HG03460 (cell line): Measurements from ENCODE around the gene NGDN.
"Not testable (repeated sequence)": the region's sequence is repeated elsewhere in the genome, so short reads cannot be mapped to it uniquely, and the experiment has no call there.

ENCODE experiments used
- ATAC-seq: cut with Tn5 transposase; IDR thresholded peaks from one replicate; pipeline ENCODE4 v1.9.1; 2021; ENCODE audit not compliant: unreplicated experiment

The NGDN gene

DNA sequence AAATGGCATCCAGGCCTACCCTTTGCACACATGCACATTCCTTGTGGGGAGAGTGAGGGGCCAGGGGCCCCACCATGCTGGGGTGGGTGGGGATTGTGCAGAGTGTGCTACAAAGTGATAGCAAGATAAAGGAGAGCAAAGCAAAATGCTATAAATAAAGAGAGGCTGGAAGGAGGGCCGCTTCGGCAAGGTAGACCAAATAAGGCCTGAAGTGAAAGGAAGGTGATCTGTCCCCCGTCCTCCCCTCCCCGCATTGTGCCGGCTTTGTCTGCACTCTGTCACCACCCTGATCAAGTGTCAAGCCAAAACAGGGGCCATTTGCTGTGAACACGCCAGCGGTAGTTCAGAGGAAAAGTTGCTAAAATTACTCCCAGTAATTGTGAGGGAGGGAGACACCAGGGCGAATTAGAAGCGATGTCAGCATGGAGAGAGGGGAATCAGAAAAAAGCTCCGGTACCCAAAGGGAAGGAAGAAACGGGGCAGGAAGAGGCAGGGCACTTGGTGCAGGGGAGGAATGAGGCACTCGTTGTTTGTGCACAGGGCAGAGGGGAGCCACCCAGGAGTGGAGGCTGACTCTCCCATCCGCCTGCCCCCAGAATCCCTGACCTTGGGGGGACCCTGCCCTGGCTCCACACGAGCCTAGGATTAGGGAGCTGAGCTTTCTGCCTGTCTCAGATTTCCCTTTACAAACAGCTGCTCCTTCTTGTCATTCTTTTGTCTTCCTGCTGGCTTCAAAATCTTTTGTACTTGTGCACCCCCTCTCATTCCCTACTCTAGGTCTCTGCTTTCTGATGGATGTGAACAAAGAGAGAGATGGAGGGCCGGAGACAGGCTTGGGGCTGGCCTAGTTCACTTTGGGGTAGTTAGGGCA is 31.2 kb upstream of the NGDN start:
- no peak for ATAC-seq

DNA sequence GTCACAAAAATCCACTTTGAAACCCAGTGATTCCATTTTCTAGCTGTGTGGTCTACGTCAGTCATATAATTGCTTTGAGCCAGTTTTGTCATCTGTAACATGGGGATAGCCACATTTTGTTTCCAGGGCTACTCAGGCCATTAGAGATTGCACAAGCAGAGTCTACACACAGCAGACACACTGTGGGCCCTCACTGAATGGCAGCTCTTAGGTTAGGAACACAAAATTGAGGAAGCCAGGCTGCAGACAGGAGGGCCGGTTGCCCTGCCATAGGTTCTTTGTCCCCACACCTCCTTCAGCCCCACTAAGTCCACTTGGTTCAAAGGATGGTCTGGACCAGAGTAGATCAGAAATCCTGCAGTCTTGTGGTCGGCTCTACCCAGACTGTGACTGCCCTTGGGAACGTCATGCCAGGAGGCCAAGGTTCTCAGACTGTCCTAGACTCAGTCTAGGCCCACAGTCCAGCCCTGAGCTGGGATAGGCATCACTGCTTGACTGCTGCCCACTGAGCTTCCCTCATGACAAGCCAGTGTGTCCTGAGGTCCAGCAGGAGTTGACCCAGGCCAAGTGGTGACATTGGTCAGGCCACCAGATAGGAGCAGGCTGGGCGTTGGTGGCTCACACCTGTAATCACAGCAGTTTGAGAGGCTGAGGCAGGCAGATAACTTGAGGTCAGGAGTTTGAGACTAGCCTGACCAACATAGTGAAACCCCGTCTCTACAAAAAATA is 30.2 kb upstream of the NGDN start:
- no peak for ATAC-seq

DNA sequence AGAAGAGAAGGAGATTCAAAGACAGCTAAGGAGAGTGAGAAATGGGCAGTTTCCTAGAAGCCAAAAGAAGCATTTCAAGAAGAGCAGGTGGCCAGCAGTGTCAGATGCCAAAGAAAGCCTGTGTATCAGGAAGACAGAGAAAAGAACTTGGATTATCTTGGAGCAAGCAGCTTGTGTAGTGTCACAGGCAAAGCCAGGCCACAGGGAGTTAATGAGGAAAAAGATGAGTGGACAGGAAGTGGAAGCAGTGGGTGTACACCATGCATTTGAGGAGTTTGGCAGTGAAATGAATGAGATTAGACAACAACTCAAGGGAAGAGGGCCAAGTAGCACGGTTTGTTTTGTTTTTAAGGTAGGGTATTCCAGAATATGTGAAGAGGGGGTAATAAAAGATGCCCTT is 28.4 kb upstream of the NGDN start:
- no peak for ATAC-seq

DNA sequence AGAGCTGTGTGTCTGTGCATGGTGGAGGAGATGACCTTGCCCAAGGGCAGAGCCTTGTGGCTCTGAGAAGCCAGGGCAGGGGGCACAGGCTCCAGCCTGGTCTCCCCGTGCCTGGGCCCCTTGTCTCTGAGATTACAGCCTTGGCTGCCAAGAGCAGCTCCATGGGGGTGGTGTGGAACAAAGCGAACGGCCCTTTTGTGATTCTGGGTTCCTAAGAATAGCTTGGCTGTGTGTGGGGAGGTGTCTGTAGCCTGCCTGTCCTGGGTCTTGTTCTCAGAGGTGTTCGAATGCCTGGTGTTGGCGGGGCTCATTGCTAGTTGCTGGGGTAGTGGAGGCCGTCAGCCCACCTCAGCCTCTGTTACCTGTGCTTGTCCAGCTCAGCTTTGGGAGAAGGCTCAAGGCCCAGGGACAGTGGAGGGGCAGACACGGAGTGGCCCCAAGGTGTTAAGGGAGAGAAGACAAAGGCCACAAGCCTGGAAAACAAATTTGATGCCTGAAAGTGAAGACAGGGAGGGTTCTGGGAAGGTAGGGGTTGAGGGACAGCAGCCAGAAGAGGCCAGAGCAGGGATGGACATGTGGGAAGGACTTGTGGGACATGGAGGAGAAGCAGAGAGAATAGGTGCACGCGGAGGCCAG is 26.7 kb upstream of the NGDN start:
- no peak for ATAC-seq

DNA sequence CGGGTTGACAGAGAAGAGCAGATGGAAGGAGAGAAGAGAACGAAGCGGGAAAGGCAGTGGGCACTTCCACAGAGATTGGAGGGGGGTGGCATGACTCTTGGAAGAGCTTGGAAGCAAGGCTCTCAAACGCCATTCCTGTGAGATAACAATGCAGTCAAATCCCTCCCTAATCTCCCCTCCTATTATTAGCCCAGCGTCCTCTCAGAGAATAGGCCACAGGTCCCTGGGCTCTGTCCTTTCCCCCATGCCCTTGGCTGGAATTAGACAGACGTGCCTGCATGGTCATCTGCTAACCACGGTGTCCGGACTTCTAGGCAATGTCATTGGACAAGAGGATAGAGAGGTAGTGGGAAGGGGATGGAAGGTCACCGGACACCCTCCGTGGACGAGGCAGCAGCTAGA is 26.1 kb upstream of the NGDN start:
- no peak for ATAC-seq

DNA sequence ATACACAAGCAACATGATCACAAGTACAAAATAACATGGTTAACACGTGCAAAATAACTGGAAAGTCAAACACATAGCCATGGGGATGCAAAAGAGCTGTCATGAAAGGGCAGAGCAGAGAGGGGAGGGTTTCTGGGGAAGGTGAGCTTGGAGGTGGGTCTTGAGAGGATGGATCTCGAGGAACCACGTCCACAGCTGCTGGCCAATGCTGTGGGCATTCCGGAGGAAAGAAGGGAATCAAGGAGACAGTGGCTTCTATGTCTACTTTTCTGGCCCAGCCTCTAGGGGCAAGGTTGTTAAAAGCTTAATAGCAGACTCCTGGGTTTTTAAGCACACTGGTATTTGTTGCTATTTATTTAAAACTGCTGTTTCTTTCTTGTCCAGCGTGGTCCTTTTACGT is 25.6 kb upstream of the NGDN start:
- ATAC-seq, result no peak

DNA sequence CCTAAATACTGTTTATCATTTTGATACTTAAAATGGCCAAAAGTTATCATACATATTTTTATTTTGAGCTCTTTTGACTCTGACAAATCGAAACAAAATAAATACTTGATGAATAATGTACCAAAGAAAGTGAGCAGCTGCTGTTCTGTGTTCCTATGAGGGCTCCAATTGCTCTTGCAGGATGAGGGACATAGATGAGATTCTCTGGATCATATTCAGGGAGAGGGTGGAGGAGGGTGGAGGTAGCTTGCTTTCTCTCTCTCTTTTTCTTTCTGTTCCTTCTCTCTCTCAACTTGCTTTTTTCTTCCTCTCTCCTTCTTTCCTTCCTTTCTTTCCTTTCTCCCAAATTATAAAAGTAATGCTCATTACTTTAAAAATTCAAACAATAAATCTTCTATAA is 25.2 kb upstream of the NGDN start:
- ATAC-seq, result no peak

DNA sequence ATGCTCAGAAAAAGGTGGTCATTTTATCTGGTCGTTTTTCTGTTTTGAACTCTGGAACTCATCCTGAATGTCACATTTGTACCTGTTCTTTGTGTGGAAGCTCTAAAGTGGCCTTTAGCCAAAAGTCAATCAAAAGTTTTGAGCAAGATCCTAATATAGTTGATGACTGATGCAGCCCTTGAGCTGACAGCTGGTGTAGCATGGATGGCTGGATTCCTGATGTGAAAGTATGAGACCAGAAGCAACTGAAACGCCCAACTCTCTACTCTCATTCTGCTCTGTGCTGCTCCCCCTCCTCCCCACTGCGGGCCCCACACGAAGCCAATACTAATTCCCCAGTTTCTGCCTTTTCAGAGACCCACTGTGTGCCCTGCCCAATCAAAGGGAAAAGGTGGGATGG is 23.7 kb upstream of the NGDN start:
- ATAC-seq, result no peak

DNA sequence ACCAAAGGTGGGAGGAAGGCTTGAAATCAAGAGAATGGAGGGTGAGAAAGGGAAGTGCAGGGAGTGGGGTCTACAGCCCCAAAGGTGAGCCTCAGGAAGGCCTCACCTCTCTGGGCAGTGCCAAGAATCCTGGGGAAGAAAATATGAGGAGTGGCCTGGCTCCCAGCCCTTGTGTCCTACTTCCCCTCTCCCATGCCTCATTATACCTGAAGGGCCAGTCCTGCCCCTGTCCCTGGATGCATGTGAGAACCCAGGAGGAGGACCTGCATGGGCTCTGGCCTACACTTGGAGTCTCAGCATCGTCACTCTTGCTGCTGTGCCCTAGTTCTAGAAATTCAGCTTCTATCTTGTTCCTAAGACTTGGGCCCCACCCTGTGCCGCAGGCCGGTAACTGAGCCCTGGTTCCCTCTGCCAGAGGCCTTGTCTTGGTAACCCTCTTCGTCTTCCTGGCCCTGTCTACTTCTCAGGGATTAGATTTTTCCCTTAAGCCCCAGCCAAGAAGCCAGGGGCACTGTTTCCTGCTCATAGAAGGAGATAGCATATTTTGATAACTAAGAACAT is 23.1 kb upstream of the NGDN start:
- no peak for ATAC-seq

DNA sequence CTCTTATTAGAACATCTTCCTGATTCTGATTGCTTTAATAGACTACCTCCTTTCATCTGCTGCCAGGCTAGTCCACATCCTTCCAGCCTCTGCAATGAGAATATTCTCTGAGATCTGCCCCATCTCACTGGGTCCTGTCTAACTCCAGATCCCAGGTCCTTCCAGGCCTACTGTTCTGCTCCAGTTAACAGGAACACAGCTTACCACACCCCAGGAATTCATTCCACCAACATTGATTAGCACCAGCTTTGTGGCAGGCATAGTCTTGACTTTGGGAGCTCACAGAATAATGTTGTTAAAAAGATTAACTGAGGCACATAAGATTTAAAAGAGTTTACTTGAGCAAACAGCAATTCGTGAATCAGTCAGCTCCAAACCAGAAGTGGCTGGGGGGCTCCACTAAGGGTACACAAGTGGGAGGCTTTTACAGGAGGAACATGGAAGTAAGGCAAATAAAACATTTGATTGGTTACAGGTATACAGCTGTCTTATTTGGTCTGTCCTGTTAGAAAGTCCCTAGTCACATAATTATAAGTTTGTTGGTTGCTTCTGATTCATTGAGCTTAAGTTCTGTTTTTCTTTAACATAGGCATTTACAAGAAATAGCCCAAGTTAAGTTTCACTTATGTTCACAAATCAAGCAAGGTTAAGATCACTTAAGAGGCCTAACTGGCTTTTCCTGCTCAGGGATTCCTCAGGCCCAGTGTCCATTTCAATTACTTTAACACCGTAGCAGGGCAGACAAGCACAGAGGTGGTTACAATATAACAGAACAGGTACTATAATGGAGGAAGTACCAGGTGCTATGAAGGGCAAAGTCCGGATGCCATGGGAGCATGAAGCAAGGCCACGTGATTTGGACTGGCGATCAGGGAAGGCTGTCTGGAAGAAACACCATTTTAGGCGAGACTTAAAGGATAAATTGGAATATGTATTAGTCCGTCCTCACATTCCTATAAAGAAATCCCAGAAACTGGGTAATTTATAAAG is 21.8 kb upstream of the NGDN start:
- no peak for ATAC-seq

DNA sequence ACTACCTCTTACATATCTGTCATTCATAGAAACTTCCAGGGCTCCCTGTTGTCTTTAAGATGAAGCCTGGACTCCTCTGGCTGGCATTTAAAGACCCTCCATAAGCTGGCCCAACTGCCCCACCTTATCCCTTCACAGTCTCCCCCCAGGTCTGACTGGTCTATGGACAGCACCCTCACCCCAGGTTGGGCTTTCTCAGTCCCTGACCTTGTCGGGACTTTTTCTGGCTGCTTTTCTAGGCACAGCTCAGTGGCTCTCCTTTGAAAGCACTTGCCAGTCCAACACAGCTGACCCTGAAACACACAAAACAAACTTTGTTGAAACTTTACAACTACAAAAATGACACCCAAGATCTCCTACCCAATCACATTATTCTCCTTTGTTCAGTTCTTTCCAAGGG is 20.2 kb upstream of the NGDN start:
- no peak for ATAC-seq

DNA sequence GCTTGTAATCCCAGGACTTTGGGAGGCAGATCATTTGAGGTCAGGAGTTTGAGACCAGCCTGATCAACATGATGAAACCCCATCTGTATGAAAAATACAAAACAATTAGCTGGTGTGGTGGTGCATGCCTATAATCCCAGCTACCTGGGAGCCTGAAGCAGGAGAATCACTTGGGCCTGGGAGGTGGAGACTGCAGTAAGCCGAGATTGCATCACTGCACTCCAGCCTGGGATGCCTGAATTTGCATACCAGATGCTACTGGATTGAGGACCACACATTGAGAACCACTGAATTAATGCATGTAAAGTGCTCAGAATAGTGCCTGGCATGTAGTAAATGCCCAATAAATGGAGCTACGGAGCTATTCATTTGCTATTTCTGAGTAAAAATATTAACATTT is 19.1 kb upstream of the NGDN start:
- no peak for ATAC-seq

DNA sequence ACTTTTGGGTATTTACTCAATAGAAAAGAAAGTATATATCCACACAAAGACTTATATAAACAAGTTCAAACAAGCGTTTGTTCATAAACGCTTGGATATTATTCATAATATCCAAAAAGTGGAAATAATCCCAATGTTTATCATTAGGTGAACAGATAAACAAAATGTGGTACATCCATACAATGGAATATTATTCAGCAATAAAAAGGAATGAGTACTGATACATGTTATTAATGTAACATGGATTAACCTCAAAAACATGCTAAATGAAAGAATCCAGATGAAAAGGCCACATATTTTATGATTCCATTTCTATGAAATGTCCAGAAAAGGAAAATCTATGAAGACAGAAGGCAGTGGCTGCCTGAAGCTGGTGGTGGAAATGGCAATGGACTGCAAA is 17.3 kb upstream of the NGDN start:
- ATAC-seq, result no peak

DNA sequence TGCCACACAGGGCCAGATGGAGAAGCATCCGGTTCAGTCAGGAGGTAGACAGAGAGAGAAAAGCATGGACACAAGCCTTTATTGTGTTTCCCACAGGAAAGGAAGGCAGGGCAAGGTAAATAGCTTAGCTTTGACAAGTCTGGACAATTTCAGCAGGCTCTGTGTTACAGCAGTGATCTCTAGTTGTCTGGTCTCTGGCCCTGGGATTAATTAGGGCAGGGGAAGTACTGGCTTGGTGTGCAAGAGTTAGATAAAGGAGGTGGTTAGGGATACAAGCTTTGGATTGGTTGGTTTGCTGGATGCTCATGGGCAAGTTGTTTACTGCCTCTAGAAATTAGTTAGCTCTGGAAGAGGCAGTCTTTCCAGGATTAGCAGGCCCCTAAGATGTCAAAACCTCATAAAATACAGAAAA is 15.1 kb upstream of the NGDN start:
- ATAC-seq, result no peak

DNA sequence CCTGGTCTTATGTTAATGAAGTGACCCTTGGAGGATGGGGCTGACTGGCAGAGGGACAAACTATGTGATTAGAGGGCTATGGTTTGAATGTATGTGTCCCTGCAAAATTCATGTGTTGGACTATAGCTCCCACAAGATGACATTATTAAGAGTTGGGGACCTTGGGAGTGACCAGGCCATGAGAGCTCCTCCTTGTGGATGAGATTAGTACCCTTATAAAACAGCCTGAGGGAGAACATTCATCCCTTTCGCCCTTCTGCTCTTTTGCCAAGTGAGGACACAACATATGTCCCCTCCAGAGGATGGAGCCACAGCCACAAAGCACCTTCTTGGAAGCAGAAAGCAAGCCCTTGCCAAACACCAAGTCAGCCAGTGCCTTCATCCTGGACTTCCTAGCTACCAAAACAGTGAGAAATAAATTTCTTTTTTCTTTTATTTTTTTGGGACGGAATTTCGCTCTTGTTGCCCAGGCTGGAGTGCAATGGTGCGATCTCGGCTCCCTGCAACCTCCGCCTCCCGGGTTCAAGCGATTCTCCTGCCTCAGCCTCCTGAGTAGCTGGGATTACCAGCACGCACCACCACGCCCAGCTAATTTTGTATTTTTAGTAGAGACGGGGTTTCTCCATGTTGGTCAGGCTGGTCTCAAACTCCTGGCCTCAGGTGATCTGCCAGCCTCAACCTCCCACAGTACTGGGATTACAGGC is 12.5 kb upstream of the NGDN start:
- not testable (repeated sequence) for ATAC-seq

DNA sequence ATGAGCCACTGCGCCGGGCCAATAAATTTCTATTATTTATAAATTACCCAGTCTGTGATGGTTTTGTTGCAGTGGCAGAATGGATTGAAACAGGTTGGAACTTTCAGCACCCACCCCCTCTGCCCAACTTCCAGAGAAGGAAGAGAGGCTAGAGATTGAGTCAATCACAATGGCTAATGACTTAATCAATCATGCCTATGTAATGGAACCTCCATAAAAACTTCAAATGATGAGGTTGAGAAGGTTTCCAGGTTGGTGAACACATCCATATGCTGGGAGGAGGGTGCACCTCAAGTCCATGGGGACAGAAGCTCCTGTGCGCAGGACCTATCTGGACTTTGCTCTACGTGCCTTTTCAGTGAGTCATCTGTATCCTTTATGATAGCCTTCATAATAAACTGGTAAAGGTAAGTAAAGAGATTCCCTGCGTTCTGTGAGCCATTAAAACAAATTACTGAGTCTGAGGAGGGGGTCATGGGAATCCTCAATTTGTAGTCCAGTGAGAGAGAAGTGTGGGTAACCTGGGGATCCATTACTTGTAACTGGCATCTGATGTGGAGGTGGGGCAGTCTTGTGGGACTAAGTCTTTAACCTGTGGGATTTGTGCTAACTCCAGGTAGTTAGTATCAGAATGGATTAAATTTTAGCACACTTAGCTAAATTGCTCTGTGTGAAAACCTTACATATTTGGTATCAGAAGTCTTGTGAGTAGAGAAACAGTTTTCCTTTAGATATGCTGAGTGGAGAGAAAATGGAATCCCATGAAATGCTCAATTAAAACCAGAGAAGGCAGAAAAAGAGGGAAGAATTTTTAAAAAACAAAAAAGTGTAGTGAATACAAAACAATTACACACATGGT is 11.7 kb upstream of the NGDN start:
- no peak for ATAC-seq

DNA sequence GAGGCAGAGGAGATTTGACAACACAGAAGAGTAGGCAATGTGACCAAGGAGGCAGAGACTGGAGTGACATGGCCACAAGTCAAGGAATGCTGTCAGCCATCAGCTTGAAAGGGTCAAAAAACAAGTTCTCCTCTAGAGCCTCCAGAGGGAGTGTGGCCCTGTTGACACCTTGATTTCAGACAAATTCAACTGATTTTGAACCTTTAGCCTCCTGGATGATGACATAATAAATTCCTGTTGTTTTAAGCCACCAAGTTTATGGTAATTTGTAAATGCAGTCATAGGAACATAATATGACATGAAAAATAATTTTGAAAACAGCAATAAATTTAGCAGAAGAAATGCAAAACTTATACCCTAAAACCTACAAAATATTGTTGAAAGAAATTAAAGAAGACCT is 8.5 kb upstream of the NGDN start:
- no peak for ATAC-seq

DNA sequence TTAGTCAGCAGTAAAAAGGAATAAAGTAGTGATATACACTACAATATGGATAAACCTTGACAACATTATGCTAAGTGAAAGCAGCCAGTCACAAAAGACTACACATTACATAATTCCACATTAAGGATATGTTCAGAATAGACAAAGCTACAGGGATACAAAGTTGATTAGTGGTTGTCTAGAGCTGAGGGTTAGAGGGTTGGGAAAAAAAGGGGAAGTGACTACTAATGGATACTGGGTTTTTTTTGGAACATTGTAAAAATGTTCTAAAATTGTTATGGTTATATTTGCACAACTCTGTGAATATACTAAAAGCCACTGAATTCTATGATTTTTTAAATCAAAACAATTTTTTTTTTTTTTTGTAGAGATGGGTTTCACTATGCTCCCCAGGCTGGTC is 4.8 kb upstream of the NGDN start:
- ATAC-seq, result no peak

DNA sequence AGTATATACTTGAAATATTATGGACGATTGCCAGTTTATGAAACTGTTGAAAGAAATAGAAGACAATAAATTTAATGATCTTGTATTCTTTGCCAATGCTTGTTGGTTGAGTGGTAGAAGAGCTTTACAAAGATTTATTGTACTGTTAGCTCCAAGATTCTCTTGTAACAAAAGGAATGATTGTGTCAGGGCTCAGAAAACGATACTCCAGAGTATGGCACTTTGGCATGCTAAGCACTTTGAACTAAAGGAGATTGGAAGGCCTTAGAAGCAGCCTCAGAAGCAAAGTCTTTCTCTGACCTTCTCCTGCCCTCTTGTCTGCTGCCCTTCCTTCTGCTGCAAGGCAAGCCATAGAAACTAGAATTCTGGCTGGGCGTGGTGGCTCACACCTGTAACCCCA is 4.2 kb upstream of the NGDN start:
- ATAC-seq, result no peak
